ENCODE data around the gene FKRP. TPM values are rescaled to one million over a fixed set of nuclear protein-coding genes. Genes with fewer than 3 reads are reported as not detected.
"Not testable (repeated sequence)": the region's sequence is repeated elsewhere in the genome, so short reads cannot be mapped to it uniquely, and the experiment has no call there.

FKRP gene
- total RNA-seq, 2 experiments from 2014 or later = 11.4 to 12.3 TPM

DNA sequence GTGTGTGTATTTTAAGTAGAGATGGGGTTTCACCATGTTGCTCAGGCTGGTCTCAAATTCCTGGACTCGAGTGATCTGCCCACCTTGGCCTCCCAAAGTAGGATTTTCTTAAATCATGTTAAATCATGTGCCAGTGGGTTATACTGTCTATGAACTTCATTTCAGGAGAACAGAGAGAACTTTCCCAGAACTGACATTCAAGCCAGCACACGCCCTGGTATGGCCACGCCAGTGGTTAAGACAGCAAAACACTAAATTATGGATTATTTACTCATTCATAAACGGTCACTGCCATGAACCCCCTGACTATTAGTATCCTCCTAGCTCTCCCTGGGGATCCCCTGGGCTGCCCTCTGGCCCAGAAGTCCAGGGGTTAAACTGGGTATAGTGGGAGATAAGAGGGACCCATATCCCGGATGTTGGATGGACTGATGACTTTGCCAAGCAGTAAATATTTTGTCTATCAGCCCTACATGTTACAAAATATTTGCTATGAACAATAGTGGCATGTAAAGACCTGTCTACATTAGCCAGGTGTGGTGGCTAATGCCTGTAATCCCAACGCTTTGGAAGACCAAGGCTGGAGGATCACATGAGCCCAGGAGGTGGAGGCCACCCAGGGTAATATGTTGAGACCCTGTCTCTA is 16.5 kb downstream of the FKRP start:
- CTCF ChIA-PET = interaction anchor here (0.9 to 2.1 kb wide), 2 partner anchors 8 to 58 kb away, joined by 3 to 6 read pairs; no protein-coding TSS in a partner anchor
- H3K36me3 Mint-ChIP-seq = no peaks in the 10 kb centered on the region

DNA sequence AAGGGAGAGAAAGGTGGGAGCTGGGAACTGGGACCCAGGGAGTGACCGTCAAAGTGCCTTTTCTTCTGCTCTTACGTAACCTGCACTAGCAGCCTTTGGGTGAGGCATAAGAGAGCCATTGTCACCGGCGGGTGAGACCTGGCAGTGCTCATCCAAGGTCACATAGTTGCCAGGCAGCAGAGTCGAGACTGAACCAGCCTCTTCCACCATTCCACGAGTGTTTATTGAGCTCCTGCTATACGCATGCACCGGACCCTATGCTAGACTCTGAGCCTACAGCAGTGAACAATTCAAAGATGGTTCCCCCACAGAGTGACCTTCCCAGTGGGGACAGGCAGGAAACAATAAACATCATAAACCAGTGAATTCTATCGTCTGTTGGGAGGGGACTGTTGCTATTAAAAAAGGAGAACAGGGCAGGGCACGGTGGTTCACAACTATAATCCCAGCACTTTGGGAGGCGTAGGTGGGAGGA is 19.0 kb downstream of the FKRP start:
- Mint-ChIP-seq H3K9me3 (no peaks in the 10 kb centered on the region), H3K27ac (no peak overlapping the region), H3K36me3 (no peaks in the 10 kb centered on the region), H3K27me3 (no peaks in the 10 kb centered on the region), H3K4me3 (no peak overlapping the region), H3K4me1 (ENCODE audit: low read depth) (peaks cover 2% of the 10 kb centered on the region)
- POLR2A ChIA-PET = no interaction called here
- CTCF ChIA-PET = interaction anchor here (1.0 to 4.5 kb wide), 5 partner anchors 8 to 75 kb away, joined by 3 to 39 read pairs (median 3); no protein-coding TSS in a partner anchor
- no peak for DNase-seq
- intact Hi-C loops (cut with micrococcal nuclease) = loop anchor here (1.0 kb wide), 1 partner anchor 9 kb away; no protein-coding TSS in a partner anchor

More for the DNA sequence above, 16.5 kb downstream of the FKRP start:
- intact Hi-C loops (cut with micrococcal nuclease) = no loop called here
- Mint-ChIP-seq H3K4me3 (no peak overlapping the region), H3K27ac (no peak overlapping the region), H3K9me3 (no peaks in the 10 kb centered on the region), H3K4me1 (ENCODE audit: low read depth) (peaks cover 2% of the 10 kb centered on the region), H3K27me3 (no peaks in the 10 kb centered on the region)
- DNase-seq = no peak
- POLR2A ChIA-PET = no interaction called here

DNA sequence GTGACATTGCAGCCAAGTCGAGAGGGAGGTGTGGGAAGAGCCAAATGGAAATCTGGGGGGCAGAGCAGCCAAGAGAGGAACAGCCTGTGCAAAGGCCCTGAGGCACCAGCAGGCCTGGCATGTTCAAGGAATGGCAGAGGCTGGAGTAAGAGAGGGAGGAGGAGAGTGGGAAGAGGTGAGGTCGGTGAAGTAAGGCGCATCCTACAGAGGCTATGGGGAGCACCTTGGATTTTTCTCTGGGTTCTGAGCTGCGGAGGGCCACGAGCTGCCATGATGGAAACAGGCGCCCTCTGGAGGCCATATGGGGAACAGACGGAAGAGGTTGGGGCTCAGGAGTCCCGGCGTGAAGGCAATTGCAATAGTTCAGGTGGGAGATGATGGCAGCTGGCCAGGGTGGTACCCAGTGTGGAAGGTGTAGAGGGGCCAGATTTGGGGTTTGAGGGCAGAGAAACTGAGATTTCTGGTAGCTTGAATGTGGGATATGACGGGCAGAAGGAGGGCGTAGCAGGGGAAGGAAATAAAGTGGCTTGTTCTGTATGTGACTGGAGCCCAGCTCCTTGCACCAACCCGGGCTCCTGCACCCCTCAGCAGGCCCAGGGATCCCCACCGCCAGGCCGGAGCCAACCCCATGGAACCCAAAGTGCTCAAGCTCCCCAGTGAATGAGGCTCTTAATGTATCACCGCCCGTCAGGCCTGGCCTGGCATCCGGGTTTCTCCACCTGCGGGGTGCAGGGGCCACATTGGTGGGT is 20.9 kb downstream of the FKRP start:
- POLR2A ChIA-PET = interaction anchor here (1.3 kb wide), 1 partner anchor 18 kb away, joined by 3 read pairs; no protein-coding TSS in a partner anchor

DNA sequence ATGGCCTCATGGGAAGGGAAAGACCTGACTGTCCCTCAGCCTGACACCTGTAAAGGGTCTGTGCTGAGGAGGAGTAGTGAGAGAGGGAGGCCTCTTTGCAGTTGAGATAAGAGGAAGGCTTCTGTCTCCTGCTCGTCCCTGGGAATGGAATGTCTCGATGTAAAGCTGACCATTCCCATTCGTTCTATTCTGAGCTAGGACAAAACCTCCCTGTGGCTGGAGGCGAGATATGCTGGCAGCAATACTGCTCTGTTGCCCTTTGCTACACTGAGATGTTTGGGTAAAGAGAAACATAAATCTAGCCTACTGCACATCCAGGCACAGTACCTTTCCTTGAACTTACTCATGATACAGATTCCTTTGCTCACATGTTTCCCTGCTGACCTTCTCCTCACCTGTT is 22.9 kb downstream of the FKRP start:
- CTCF ChIA-PET = interaction anchor here (1.3 to 4.5 kb wide), 4 partner anchors 11 to 72 kb away, joined by 5 to 32 read pairs (median 8); no protein-coding TSS in a partner anchor
- H3K4me3 Mint-ChIP-seq; H3K27me3 Mint-ChIP-seq; DNase-seq; H3K4me1 Mint-ChIP-seq (ENCODE audit: low read depth); intact Hi-C loops (cut with micrococcal nuclease); H3K36me3 Mint-ChIP-seq; H3K27ac Mint-ChIP-seq; H3K9me3 Mint-ChIP-seq: not testable (repeated sequence)
- POLR2A ChIA-PET = interaction anchor here (0.7 kb wide), 1 partner anchor 12 kb away, joined by 3 read pairs; no protein-coding TSS in a partner anchor

More for the DNA sequence above, 20.9 kb downstream of the FKRP start:
- Mint-ChIP-seq H3K27me3 (no peaks in the 10 kb centered on the region), H3K4me3 (no peak overlapping the region), H3K27ac (no peak overlapping the region), H3K4me1 (ENCODE audit: low read depth) (peaks cover 2% of the 10 kb centered on the region), H3K9me3 (no peaks in the 10 kb centered on the region), H3K36me3 (no peaks in the 10 kb centered on the region)
- intact Hi-C loops (cut with micrococcal nuclease) = no loop called here
- DNase-seq = peak; percentile 76
- CTCF ChIA-PET = interaction anchor here (0.6 to 4.5 kb wide), 36 partner anchors 10 to 246 kb away, joined by 3 to 39 read pairs (median 5); partner anchors contain the start of genes AP2S1, DACT3 and SLC1A5

DNA sequence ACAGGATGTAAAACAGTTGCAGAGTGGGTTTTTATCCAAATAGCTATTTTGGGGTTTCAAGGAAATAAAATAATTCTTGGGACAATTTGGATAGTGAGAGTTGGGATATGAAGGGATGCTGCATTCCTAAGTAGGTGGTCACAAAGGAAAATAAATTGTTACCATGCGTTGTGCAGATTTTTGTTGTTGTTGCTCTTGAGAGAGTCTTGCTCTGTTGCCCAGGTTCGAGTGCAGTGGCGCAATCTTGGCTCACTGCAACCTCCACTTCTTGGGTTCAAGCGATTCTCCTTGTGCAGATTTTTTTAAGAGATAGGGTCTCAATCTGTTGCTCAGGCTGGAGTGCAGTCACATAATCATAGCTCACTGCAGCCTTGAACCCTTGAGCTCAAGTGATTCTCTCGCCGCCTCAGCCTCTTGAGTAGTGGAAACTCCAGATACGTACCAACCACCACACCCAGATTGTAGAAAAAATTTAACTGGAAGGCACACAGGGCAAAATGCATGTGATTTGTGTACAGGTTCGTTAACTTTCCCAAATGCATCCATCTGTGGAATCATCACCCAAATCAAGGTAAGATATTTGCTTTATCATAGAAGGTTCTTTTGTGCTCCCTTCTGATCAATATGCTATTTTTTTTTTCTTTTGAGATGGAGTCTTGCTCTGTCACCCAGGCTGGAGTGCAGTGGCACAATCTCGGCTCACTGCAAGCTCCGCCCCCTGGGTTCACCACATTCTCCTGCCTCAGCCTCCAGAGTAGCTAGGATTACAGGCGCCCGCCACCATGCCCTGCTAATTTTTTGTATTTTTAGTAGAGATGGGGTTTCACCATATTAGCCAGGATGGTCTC is 26.5 kb downstream of the FKRP start:
- no peaks in the 10 kb centered on the region for H3K27me3 Mint-ChIP-seq
- ChIA-PET POLR2A (interaction anchor here (1.2 to 2.5 kb wide), 2 partner anchors 12 to 15 kb away, joined by 3 to 10 read pairs; no protein-coding TSS in a partner anchor), CTCF (interaction anchor here (1.0 to 3.6 kb wide), 5 partner anchors 14 to 68 kb away, joined by 3 to 12 read pairs (median 3); no protein-coding TSS in a partner anchor)
- H3K36me3 Mint-ChIP-seq = peaks cover 27% of the 10 kb centered on the region
- no peak overlapping the region for H3K27ac Mint-ChIP-seq
- no peaks in the 10 kb centered on the region for H3K4me1 Mint-ChIP-seq (ENCODE audit: low read depth)
- intact Hi-C loops (cut with micrococcal nuclease) = no loop called here
- H3K9me3 Mint-ChIP-seq = no peaks in the 10 kb centered on the region
- no peak for DNase-seq
- H3K4me3 Mint-ChIP-seq = no peak overlapping the region

DNA sequence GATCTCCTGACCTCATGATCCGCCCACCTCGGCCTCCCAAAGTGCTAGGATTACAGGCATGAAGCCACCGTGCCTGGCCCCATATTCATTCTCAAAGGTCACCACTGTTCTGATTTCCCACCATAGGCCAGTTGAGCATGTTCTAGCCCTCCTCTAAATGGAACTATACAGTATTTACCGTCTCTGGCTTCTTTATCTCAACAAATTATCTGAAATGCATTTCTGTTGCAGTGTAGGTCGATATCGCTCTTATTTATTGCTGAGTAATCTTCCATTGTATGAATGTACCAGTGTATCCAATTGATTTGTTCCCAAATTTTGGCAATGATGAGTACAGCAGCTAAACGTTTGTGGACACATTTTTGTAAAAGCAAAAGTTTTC is 27.2 kb downstream of the FKRP start:
- H3K36me3 Mint-ChIP-seq = peaks cover 31% of the 10 kb centered on the region
- no peak overlapping the region for H3K4me3 Mint-ChIP-seq
- H3K4me1 Mint-ChIP-seq (ENCODE audit: low read depth) = peaks cover 4% of the 10 kb centered on the region
- H3K27me3 Mint-ChIP-seq = no peaks in the 10 kb centered on the region
- no peak for DNase-seq
- intact Hi-C loops (cut with micrococcal nuclease) = no loop called here
- CTCF ChIA-PET = interaction anchor here (1.0 to 1.4 kb wide), 2 partner anchors 23 to 67 kb away, joined by 3 to 4 read pairs; no protein-coding TSS in a partner anchor
- H3K9me3 Mint-ChIP-seq = no peaks in the 10 kb centered on the region
- H3K27ac Mint-ChIP-seq = no peak overlapping the region
- POLR2A ChIA-PET = interaction anchor here (1.2 to 2.5 kb wide), 2 partner anchors 11 to 15 kb away, joined by 3 to 10 read pairs; no protein-coding TSS in a partner anchor

DNA sequence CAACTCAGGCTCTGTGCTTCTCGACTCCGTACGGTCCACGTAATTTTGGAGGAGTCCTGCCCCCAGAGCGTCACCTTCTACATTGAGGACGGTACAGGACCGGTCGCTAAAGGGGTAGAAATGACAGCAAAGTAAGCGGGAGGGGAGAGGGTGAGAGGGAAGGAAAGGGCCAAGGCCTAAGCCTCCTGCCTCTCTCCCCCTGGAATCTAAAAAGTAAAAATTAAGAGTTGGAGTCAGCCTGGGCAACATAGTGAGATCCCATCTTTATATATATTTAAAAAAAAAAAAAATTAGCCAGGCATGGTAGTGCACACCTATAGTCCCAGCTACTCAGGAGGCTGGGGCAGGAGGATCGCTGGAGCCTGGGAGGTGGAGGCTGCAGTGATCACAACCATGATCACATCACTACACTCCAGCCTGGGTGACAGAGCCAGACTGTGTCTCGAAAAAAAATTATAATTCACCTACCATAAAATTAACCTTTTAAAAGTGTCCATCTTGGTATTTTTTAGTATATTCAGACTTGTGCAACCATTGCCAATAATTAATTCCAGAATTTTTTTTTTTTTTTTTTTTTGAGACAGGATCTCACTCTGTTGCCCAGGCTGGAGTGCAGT is 29.9 kb downstream of the FKRP start:
- H3K4me1 Mint-ChIP-seq (ENCODE audit: low read depth) = peaks cover 8% of the 10 kb centered on the region
- POLR2A ChIA-PET = interaction anchor here (1.4 kb wide), 1 partner anchor 9 kb away, joined by 8 read pairs; no protein-coding TSS in a partner anchor
- intact Hi-C loops (cut with micrococcal nuclease) = no loop called here
- no peaks in the 10 kb centered on the region for H3K9me3 Mint-ChIP-seq
- no peak for DNase-seq
- peaks cover 42% of the 10 kb centered on the region for H3K36me3 Mint-ChIP-seq
- H3K4me3 Mint-ChIP-seq = no peak overlapping the region
- CTCF ChIA-PET = no interaction called here
- H3K27me3 Mint-ChIP-seq = no peaks in the 10 kb centered on the region
- no peak overlapping the region for H3K27ac Mint-ChIP-seq

DNA sequence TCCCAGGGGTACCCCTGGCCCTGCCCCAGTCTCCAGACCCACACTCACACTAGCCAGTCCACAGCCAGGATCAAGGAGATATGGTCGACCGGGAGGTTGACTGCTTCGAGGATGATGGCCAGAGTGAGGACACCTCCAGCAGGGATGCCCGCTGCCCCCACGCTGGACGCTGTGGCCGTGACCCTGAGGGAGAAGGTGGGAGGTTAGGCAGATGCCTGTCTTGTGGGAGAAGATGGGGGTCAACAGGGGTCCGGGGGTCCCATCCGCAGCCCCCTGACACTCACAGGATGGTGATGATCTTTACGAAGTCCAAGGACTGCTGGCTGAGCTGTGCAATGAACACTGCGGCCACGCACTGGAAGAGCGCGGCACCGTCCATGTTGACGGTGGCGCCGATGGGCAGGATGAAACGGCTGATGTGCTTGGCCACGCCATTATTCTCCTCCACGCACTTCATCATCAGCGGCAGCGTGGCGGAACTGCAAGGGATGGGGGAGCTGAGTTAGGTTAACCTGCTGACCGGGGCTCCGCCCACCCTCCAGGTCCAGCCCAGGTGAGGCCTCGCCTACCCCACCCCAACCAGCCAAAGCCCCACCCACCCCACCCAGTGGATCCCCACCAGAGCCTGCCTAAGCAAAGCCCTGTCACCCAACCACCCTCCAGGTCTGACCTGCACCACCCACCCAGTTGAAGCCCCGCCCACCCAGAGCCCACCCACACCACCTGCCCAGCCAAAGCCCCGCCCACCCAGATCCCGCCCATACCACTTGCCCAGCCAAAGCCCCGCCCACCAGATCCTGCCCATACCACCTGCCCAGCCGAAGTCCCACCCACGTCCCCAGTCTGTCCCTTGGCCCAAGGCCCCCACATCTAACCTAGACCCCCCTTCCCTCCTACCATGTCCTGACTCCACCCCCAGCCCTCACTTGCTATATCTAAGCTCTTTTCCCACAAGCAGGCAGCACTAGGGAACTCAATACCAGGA is 31.4 kb downstream of the FKRP start:
- CTCF ChIA-PET = interaction anchor here (0.6 to 1.7 kb wide), 2 partner anchors 10 to 29 kb away, joined by 3 to 8 read pairs; no protein-coding TSS in a partner anchor
- POLR2A ChIA-PET = interaction anchor here (1.4 kb wide), 1 partner anchor 8 kb away, joined by 8 read pairs; no protein-coding TSS in a partner anchor

DNA sequence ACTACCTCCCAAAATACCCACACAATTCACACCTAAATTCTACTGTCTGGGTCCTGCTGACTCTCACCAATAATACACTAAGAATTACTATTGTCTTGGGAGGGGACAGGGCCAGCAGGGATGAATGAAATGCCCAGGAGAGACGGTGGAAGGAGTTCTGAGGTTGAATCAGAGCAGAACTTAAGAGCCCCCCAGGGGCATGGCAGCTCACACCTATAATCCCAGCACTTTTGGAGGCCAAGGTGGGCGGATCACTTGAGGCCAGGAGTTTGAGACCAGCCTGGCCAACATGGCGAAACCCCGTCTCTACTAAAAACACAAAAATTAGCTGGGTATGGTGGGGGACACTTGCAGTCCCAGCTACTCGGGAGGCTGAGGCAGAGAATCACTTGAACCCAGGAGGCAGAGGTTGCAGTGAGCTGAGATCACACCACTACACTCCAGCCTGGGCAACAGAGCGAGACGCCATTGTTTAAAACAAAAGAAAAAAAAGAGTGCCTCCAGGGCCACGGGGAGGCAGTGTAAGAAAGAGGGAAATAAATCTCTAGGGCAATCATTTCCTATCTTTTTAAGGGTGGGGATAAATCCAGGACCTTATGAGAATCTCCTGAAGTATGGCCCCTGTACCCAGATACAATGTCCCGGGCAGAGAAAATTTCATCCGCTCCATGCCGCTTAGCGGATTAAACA is 32.2 kb downstream of the FKRP start:
- Mint-ChIP-seq H3K4me1 (ENCODE audit: low read depth) (peaks cover 20% of the 10 kb centered on the region), H3K36me3 (peaks cover 60% of the 10 kb centered on the region)
- CTCF ChIA-PET = interaction anchor here (1.7 kb wide), 1 partner anchor 11 kb away, joined by 8 read pairs; no protein-coding TSS in a partner anchor
- DNase-seq; H3K9me3 Mint-ChIP-seq; intact Hi-C loops (cut with micrococcal nuclease); POLR2A ChIA-PET; H3K27ac Mint-ChIP-seq; H3K4me3 Mint-ChIP-seq; H3K27me3 Mint-ChIP-seq: not testable (repeated sequence)

More for the DNA sequence above, 31.4 kb downstream of the FKRP start:
- Mint-ChIP-seq H3K4me1 (ENCODE audit: low read depth) (peaks cover 12% of the 10 kb centered on the region), H3K4me3 (no peak overlapping the region), H3K27ac (peak overlapping the region; percentile 33), H3K27me3 (no peaks in the 10 kb centered on the region), H3K9me3 (no peaks in the 10 kb centered on the region), H3K36me3 (peaks cover 53% of the 10 kb centered on the region)
- peak; percentile 34 for DNase-seq
- intact Hi-C loops (cut with micrococcal nuclease) = no loop called here
